ENCODE data around the gene UPK3A.
"Not testable (repeated sequence)": the region's sequence is repeated elsewhere in the genome, so short reads cannot be mapped to it uniquely, and the experiment has no call there.

Gene UPK3A

DNA sequence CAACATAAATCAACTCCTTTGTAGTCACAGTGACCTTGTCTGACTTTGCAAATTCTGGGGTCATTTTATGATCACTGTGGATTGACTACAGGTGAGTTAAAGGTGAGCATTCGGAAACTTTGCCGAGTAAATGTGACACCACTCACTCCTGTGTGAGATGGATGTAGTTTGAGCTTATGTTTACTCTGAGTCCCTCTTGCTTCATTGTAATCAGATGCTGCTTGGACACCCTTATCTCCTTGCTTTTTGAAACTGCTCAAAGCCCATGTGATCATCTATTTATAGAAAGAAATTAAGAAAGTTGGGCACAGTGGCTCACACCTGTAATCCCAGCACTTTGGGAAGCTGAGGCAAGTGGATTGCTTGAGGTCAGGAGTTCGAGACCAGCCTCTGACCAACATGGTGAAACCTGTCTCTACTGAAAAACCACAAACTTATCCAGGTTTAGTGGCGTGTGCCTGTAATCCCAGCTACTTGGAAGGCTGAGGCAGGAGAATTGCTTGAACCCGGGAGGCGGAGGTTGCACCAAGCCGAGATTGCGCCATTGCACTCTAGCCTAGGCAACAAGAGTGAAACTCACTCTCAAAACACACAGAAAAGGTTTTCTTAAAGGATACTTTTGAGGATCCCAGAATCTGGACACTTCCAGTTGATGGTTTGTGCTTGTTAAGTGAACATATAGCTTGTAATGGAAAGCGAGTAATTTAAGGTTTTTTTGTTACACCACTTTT lies 32.2 kb downstream of the UPK3A start:
- H3K36me3 Mint-ChIP-seq = peaks cover 9 to 13% of the 10 kb centered on the region in 2 donors
- no peaks in the 10 kb centered on the region for H3K9me3 Mint-ChIP-seq
- H3K27ac Mint-ChIP-seq = peak overlapping the region; percentile 71
- H3K4me1 Mint-ChIP-seq = peaks cover 45 to 96% of the 10 kb centered on the region in 2 donors
- H3K4me3 Mint-ChIP-seq = no peak overlapping the region
- ATAC-seq (replicated peaks) (no peak), DNase-seq (no peak)
- no peaks in the 10 kb centered on the region for H3K27me3 Mint-ChIP-seq

DNA sequence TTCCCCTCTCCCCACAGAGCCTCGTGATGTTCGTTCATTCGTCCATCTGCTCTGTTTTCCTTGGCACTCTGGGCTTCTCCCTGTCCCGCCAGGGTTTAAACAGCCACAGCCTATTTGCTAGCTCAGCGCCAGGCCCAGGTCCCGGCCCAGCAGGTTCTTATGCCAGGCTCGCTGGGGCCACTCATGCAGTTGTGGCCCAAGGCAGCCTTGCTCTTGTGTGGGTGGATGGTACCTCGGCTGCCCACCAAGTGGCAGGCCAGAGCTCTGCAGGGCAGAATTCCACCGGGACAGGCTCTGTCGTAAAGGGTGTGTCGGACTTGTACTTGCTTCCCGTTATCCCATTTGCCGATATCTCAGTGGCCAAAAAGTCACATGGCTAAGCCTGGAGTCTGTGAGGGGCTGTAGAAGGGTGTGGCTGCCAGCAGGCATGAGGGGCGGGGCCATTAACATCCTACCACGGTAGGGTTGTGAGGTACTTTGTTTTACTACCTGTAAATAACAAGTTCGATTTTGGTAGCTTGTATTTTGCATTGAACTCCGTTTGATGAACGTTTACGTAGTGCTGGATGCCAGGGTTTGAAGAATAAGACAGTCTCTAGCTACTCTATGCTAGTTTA lies 32.9 kb downstream of the UPK3A start:
- H3K27ac Mint-ChIP-seq = peak overlapping the region; percentile 93
- H3K36me3 Mint-ChIP-seq = peaks cover 9 to 16% of the 10 kb centered on the region in 2 donors
- ATAC-seq (replicated peaks) = no peak
- H3K4me1 Mint-ChIP-seq = peaks cover 45 to 94% of the 10 kb centered on the region in 2 donors
- DNase-seq = no peak
- no peaks in the 10 kb centered on the region for H3K27me3 Mint-ChIP-seq
- peak overlapping the region in 1 of 2 donors; percentile 63 for H3K4me3 Mint-ChIP-seq
- no peaks in the 10 kb centered on the region for H3K9me3 Mint-ChIP-seq

DNA sequence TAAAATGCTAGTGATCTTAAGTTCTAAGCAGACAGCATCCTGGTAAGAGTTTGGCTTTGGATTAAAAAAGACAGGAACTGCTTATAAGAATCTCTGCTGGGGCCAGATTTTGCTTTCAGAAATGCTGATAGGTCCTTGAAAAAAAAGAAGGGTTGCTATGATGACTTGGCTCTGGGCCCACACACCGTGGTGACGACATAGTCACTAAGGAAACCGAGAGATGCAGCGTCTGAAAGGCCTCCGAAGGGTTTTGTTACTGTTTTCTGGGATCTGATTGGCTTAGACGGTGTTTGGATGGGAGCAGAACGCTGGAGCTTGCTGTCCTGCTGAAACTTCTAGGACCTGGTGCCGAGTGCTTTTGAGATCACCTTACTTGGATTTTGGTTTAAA lies 33.4 kb downstream of the UPK3A start:
- Mint-ChIP-seq H3K36me3 (peaks cover 7 to 16% of the 10 kb centered on the region in 2 donors), H3K9me3 (no peaks in the 10 kb centered on the region), H3K4me1 (peaks cover 43 to 89% of the 10 kb centered on the region in 2 donors), H3K27ac (peak overlapping the region; percentile 93), H3K27me3 (no peaks in the 10 kb centered on the region), H3K4me3 (peak overlapping the region; percentile 63)
- ATAC-seq (replicated peaks) (peak; percentile 85 to 86), DNase-seq (peak; percentile 60)

DNA sequence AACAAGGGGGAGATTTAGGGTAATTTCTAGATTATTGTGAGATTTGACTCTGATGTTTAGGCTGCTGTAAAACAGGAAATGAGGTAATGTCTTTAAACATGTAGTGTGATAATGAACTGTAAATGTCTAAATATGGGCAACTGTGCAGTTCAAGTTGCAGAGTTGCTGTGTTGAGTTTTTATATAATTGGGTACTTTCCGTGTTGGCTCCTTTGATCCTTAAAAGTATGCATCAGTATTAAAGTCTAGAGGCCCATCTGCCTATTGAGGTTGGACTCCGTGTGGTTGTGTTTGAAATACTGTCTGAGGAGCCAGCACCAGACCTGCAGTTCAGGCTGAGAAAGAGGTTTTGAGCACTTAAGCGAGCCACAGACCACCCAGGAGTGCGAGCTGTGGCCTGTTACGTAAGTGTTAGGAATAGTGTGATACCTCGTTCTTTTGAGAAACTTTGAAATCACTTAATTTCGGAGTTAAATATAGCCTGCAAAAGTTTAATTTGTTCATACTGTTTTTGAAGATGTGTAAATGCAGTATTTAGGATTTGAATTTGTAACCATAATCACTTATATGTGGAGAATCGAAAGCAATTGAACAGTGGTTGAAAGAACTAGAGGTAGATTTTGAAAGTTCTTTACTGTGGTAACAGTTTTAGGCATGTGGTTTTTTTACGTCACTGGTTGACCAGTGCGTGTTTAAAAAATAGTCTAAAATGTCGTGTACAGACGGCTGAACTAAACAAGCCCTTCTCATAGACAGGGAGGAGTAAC lies 34.0 kb downstream of the UPK3A start:
- Mint-ChIP-seq H3K27me3 (no peaks in the 10 kb centered on the region), H3K36me3 (peaks cover 13 to 22% of the 10 kb centered on the region in 2 donors), H3K27ac (peak overlapping the region; percentile 93), H3K9me3 (no peaks in the 10 kb centered on the region), H3K4me3 (peak overlapping the region; percentile 63), H3K4me1 (peaks cover 43 to 85% of the 10 kb centered on the region in 2 donors)
- ATAC-seq (replicated peaks) (peak; percentile 63 to 72), DNase-seq (no peak)

DNA sequence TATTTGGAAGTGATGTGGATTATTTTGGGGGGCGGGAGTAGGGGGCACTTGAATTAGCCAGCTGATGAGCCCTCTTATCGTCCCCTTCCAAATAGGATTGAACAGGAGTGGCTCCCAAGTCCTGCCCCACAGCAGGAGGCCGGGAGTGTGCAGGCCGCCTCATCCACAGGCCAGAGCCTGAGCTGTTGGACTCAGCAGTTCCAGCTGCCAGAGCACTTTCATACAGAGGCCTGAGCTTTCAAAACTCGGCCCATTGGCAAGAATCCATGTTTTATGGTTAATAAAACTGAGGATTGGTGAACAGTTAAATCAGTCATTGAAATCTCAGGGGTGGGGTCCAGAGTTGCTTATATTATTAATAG lies 34.6 kb downstream of the UPK3A start:
- no peak overlapping the region for H3K4me3 Mint-ChIP-seq
- no peaks in the 10 kb centered on the region for H3K27me3 Mint-ChIP-seq
- ATAC-seq (replicated peaks) = no peak
- H3K4me1 Mint-ChIP-seq = peaks cover 38 to 82% of the 10 kb centered on the region in 2 donors
- no peak for DNase-seq
- H3K9me3 Mint-ChIP-seq = no peaks in the 10 kb centered on the region
- peak overlapping the region; percentile 93 for H3K27ac Mint-ChIP-seq
- peaks cover 16 to 27% of the 10 kb centered on the region in 2 donors for H3K36me3 Mint-ChIP-seq

DNA sequence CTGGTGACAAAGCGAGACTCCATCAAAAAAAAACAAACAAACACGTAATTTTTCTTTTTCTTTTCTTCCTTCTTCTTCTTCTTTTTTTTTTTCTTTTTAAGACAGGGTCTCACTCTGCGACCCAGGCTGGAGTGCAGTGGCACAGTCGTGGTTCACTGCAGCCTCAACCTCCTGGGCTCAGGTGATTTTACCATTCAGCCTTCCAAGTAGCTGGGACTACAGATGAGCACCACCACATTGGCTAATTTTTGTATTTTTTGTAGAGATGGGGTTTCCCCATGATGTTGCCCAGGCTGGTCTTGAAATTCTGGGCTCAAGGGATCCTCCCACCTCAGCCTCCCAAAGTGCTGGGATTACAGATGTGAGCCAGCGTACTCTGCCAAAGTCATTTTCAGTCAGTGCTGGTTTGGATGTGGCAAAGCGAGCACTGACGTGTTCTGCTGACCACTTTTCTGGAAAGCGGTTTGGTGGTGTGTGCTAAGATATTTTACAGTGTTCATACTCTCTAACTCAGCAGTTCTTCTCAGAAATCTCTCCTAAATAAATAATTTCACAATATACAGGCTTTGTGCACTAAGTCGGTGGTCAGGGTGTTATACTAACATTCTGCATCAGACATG lies 35.7 kb downstream of the UPK3A start:
- Mint-ChIP-seq H3K4me1 (peaks cover 30 to 70% of the 10 kb centered on the region in 2 donors), H3K9me3 (no peaks in the 10 kb centered on the region), H3K36me3 (peaks cover 22 to 34% of the 10 kb centered on the region in 2 donors), H3K27ac (no peak overlapping the region), H3K4me3 (no peak overlapping the region), H3K27me3 (no peaks in the 10 kb centered on the region)
- DNase-seq (no peak), ATAC-seq (replicated peaks) (no peak)

DNA sequence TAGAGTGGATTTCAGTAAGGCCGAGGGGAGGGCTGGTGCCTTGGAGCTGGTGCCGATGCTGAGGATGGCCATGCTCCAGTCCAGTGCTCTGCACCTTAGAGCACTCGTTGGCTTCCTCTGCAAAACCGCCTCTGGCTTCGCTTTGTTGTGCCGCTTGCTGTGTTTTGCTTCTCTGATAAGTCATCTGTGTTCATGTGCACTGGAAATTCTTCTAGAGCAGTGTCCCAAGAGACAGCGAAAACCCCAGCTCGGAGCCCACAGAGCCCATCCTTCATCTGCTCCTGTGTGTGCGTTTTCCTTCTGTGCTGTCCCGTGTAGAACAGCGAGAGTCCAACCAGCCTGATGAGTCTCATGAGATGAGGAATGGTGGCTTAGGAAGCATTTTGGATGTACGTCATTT lies 37.1 kb downstream of the UPK3A start:
- Mint-ChIP-seq H3K4me1 (peaks cover 30 to 57% of the 10 kb centered on the region in 2 donors), H3K9me3 (no peaks in the 10 kb centered on the region), H3K4me3 (peak overlapping the region; percentile 44 to 50), H3K27me3 (no peaks in the 10 kb centered on the region), H3K27ac (peak overlapping the region; percentile 25), H3K36me3 (peaks cover 26 to 38% of the 10 kb centered on the region in 2 donors)
- peak; percentile 13 for DNase-seq
- peak; percentile 66 to 74 for ATAC-seq (replicated peaks)

DNA sequence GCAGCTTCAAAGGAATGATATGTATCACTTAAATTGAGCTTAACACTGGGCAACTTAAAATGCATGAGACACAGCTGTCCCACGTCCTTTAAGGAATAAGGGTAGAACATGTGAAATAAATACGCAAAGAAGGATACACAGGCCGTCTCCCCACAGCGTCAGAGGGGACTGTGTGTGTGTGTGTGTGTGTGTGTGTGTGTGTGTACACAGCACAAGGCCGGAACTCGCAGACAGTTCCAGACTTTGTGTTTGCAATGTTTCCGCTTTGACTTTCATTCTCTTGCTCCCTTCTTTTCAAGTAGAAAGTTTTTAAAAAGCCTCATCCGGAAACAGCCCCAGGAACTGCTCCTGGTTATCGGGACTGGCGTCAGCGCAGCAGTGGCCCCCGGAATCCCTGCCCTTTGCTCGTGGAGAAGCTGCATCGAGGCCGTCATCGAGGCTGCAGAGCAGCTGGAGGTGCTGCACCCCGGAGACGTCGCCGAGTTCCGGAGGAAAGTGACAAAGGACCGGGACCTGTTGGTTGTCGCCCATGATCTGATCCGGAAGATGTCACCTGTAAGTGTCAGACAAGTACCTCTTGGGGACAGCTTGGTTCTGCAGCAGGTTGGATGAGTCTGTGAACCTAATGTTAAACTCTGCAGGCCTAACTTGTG lies 38.2 kb downstream of the UPK3A start:
- H3K36me3 Mint-ChIP-seq = peaks cover 28 to 45% of the 10 kb centered on the region in 2 donors
- no peaks in the 10 kb centered on the region for H3K27me3 Mint-ChIP-seq
- DNase-seq (no peak), ATAC-seq (replicated peaks) (no peak)
- no peak overlapping the region for H3K4me3 Mint-ChIP-seq
- H3K4me1 Mint-ChIP-seq = peaks cover 24 to 46% of the 10 kb centered on the region in 2 donors
- H3K9me3 Mint-ChIP-seq = no peaks in the 10 kb centered on the region
- no peak overlapping the region for H3K27ac Mint-ChIP-seq

DNA sequence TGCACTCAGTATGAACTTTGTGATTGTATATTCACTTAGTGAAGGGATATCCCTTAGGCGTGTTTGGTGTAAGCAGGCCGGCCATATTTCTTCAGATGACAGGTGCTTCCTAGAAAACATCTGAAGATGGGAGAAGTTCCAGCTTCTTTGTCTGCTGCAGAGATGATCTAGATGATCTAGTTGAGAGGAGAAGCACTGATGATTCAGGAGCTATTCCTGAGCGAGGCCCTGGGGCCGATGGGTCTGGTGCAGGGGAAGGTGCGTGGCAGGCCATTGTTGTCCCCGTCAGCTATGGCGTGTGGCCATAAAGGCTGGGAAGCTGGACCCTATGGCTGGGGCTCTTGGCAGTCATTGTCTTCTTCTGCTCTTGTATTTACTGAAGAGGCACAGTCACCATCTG lies 38.9 kb downstream of the UPK3A start:
- H3K9me3 Mint-ChIP-seq = no peaks in the 10 kb centered on the region
- no peak for ATAC-seq (replicated peaks)
- peak overlapping the region; percentile 79 for H3K27ac Mint-ChIP-seq
- peaks cover 18 to 39% of the 10 kb centered on the region in 2 donors for H3K4me1 Mint-ChIP-seq
- peaks cover 28 to 47% of the 10 kb centered on the region in 2 donors for H3K36me3 Mint-ChIP-seq
- no peak overlapping the region for H3K4me3 Mint-ChIP-seq
- H3K27me3 Mint-ChIP-seq = no peaks in the 10 kb centered on the region
- no peak for DNase-seq

DNA sequence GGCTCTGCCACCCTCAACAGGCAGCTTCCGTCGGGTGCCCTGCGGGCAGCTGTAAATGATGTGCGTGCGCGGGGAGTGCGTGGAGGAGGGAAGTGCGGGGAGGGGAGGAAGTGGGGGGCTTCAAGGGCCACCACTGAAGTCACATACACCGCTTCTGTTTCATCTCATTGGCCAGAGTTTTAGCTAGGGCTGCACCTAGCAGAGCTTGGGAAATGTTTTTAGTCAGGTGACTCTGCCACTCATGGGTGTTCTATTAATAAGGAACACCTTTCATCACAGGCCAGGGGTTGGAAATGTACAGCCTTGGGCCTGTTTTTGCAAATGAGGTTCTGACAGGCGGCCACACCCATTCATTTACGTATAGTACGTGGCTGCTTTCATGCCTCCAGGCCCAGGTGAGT lies 39.6 kb downstream of the UPK3A start:
- ATAC-seq (replicated peaks) (no peak), DNase-seq (no peak)
- Mint-ChIP-seq H3K9me3 (no peaks in the 10 kb centered on the region), H3K27ac (no peak overlapping the region), H3K4me1 (peaks cover 15 to 32% of the 10 kb centered on the region in 2 donors), H3K27me3 (no peaks in the 10 kb centered on the region), H3K4me3 (no peak overlapping the region), H3K36me3 (peaks cover 30 to 52% of the 10 kb centered on the region in 2 donors)

DNA sequence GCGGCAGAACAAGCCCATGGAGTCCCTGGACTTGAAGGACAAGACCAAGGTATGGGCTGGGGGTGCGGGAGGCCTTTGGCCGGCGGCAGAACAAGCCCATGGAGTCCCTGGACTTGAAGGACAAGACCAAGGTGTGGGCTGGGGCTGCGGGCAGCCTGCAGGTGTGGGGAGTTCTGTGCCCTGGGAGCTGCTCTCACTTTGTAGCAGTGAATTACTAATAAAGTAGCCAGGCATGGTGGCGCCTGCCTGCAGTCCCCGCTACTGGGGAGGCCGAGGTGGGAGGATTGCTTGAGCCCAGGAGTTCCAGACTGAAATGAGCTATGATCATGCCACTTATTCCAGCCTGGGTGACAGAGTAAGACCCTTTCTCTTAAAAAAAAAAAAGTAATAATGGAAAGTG lies 43.5 kb downstream of the UPK3A start:
- not testable (repeated sequence) for H3K9me3 Mint-ChIP-seq; H3K27me3 Mint-ChIP-seq; ATAC-seq (replicated peaks); H3K27ac Mint-ChIP-seq; DNase-seq; H3K4me1 Mint-ChIP-seq; H3K4me3 Mint-ChIP-seq
- H3K36me3 Mint-ChIP-seq = peaks cover 38 to 70% of the 10 kb centered on the region in 2 donors

DNA sequence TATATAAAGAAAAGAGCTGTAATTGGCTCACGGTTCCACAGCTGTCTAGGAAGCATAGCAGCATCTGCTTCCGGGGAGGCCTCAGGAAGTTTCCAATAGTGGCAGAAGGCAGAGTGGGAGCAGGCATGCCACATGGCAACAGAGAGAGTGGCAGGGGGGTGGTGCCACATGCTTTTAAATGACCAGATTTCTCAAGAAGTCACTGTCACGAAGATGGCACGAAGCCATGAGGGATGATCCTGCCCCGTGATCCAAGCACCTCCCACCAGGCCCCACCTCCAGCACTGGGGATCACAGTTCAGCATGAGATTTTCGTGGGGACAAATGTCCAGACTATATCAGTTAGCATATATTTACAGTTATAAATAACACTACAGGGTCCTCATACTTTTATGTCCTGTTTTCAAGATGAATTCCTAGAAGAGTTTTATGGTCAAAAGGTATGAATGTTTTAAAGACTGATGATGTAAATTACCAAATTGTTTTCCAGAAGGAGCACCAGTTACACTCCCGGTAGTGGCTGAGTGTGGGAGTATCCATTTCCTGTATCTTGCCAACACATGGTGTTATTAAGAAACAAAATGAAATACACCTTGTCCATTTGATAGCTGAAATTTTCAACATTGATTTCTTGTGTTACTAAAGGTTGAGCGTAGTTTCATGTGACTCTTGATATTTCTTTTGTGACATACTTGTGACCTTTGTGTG lies 44.2 kb downstream of the UPK3A start:
- Mint-ChIP-seq H3K4me3 (no peak overlapping the region), H3K27me3 (no peaks in the 10 kb centered on the region), H3K9me3 (no peaks in the 10 kb centered on the region), H3K36me3 (peaks cover 31 to 63% of the 10 kb centered on the region in 2 donors), H3K27ac (peak overlapping the region; percentile 51), H3K4me1 (peaks cover 0 to 2% of the 10 kb centered on the region in 2 donors)
- no peak for DNase-seq
- no peak for ATAC-seq (replicated peaks)

DNA sequence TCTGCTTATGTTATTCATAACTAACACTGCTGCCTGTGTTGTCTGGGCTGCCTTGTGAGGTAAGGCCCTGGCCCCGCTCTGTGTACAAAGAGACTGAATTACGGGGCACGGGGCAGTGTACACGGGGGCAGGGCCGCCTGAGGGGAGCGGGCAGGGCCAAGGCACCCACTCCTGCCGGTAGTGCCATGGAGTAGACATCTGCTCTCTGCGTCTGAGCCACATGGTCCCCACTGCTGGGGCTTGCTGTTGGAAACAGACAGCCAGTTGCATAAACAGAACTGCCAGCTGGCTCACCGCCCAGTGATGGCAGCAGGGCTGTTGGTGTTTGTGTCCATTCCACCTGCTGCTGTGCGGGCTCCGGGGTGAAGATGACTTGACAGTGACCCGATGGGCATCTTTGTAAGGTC lies 44.8 kb downstream of the UPK3A start:
- DNase-seq = no peak
- no peak for ATAC-seq (replicated peaks)
- H3K4me3 Mint-ChIP-seq = no peak overlapping the region
- peaks cover 29 to 66% of the 10 kb centered on the region in 2 donors for H3K36me3 Mint-ChIP-seq
- H3K9me3 Mint-ChIP-seq = no peaks in the 10 kb centered on the region
- H3K27me3 Mint-ChIP-seq = no peaks in the 10 kb centered on the region
- peaks cover 0 to 2% of the 10 kb centered on the region in 2 donors for H3K4me1 Mint-ChIP-seq
- no peak overlapping the region for H3K27ac Mint-ChIP-seq
